Measurements from ENCODE around the gene PER2.
A peak's percentile ranks its signal among the peaks of the same experiment; 100 is the strongest.
"Not testable (repeated sequence)": the region's sequence is repeated elsewhere in the genome, so short reads cannot be mapped to it uniquely, and the experiment has no call there.

The PER2 gene

DNA sequence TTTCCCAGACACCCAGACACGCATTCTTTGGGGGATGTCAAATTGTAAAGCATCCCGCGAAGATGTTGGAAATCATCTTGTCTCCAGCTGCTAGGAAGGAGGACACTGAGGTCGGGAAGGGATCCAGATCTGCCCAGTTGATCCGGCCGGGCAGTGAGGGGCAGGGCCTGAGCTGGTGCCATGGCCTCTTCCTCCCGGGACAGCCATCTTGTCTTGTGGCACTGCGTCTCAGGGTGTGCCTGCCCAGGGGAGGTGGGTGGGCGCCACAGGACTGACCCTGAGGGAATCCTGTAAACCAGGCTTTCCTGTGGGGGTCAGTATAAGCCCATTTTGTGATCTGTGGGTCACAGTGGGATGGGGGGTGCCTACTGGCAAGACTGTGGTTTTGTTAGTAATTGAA, 42.0 kb upstream of the PER2 start:
- no peak for DNase-seq (ENCODE audit: low read depth)
- TF ChIP-seq, protein P1, sequence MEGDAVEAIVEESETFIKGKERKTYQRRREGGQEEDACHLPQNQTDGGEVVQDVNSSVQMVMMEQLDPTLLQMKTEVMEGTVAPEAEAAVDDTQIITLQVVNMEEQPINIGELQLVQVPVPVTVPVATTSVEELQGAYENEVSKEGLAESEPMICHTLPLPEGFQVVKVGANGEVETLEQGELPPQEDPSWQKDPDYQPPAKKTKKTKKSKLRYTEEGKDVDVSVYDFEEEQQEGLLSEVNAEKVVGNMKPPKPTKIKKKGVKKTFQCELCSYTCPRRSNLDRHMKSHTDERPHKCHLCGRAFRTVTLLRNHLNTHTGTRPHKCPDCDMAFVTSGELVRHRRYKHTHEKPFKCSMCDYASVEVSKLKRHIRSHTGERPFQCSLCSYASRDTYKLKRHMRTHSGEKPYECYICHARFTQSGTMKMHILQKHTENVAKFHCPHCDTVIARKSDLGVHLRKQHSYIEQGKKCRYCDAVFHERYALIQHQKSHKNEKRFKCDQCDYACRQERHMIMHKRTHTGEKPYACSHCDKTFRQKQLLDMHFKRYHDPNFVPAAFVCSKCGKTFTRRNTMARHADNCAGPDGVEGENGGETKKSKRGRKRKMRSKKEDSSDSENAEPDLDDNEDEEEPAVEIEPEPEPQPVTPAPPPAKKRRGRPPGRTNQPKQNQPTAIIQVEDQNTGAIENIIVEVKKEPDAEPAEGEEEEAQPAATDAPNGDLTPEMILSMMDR (IDR thresholded peaks at IDR 0.05; ENCODE audit: low read depth, low read length, missing control alignments), result no peak
- in situ Hi-C loops (cut with HindIII; ENCODE audit: low sequenced_read_pairs), result no loop called here
- H3K4me3 ChIP-seq (ENCODE audit: low read depth, low read length), result no peak overlapping the region

DNA sequence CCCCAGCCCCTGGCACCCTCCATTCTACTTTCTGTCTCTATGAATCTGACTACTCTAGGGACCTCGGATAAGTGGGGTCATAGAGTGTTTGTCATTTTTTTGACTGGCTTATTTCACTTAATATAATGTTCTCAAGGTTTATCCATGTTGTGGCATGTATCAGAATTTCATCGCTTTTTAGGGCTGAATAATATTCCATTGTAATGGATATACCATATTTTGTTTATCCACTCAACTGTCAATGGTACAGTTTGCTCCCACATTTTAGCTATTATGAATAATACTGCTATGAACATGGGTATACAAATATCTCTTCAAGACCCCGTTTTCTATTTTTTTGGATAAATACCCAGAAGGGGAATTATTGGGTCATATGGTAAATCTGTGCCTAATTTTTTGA, 39.3 kb upstream of the PER2 start:
- DNase-seq (ENCODE audit: low read depth), result no peak
- H3K4me3 ChIP-seq (ENCODE audit: low read depth, low read length), result no peak overlapping the region
- TF ChIP-seq, protein P1 (IDR thresholded peaks at IDR 0.05; ENCODE audit: low read depth, low read length, missing control alignments), result no peak
- in situ Hi-C loops (cut with HindIII; ENCODE audit: low sequenced_read_pairs), result no loop called here

DNA sequence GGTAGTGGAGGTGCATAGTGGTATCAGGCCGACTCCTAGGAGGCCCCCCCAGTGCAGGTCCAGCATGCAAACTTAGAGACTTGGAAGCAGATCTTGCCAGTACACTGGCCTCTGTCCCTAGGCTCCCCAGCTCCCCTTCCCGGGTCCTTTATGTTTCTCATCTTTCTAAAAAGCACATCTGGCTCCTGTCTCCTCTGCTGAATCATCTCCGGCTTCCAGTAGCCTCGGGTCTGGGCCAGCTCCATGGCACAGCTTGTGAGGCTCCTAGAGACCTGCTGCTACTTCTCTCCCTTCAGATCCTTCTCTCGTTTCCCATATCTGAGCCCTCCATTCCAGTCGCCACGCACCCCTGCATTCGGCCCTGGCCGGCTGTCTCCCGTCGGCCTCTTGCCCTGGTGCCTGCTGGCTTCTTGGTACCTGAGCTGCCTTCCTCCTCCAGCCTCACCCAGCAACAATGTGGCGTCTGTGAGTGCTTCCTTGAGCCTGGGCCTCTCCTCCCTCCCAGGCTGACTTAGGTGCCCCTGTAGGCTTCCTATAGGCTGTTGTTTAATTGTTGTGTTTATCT, 38.5 kb upstream of the PER2 start:
- in situ Hi-C loops (cut with HindIII; ENCODE audit: low sequenced_read_pairs), result no loop called here
- no peak overlapping the region for H3K4me3 ChIP-seq (ENCODE audit: low read depth, low read length)
- TF ChIP-seq, protein P1 (IDR thresholded peaks at IDR 0.05; ENCODE audit: low read depth, low read length, missing control alignments), result no peak
- DNase-seq (ENCODE audit: low read depth), result no peak

DNA sequence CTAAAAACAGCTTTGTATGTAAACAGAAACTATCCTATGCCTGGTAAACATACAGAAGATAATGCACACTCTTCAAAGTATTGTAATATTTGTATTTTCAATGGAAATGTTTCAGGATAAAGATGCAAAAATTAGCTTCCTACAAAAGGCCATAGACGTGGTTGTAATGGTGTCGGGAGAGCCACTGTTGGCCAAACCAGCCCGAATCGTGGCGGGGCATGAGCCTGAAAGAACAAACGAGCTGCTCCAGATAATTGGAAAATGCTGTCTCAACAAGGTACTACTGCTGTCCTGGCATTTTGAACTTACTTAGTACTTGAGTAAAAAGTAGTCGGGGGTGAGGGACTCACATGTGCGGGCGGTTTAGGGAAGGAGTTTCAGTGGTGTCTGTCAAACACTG, 37.3 kb upstream of the PER2 start:
- H3K4me3 ChIP-seq (ENCODE audit: low read depth, low read length), result no peak overlapping the region
- TF ChIP-seq, protein P1 (IDR thresholded peaks at IDR 0.05; ENCODE audit: low read depth, low read length, missing control alignments), result no peak
- in situ Hi-C loops (cut with HindIII; ENCODE audit: low sequenced_read_pairs), result no loop called here
- DNase-seq (ENCODE audit: low read depth), result no peak

DNA sequence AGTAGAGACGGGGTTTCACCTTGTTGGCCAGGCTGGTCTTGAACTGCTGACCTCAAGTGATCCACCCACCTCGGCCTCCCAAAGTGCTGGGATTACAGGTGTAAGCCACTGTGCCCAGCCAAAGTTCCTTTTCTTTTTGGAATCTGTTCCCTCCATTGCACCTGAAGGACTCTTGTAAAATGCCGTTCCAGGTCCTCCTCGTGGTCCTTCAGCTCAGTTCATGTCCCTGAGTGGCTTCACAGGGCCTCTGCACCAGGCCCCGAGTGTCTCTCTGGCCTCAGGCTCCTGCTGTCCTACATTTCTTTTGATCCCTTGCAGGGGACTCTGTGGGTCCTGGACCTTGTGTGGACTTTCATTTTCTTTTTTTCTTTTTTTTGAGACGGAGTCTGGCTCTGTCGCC, 35.8 kb upstream of the PER2 start:
- in situ Hi-C loops (cut with HindIII; ENCODE audit: low sequenced_read_pairs); DNase-seq (ENCODE audit: low read depth); H3K4me3 ChIP-seq (ENCODE audit: low read depth, low read length): not testable (repeated sequence)

DNA sequence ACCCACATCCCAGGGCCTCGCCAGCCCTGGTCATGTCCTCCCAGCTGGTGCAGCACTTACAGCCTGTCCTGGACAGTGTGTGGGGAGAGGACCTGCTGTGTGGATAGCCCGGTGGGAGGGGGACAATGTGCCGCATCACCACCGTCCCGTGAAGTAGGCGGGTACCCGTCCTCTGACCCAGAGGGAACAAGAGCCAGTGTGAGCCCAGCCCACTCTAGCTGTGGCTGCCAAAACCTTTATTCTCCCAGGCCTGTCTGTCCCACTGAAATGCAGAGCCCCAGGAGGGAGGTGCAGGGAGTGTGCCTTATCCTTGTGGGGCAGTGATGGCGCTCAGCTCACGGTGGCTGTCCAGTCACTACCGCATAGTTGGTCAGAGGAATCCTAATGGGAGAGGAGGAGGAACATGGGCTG, 33.6 kb upstream of the PER2 start:
- no peak overlapping the region for H3K4me3 ChIP-seq (ENCODE audit: low read depth, low read length)
- in situ Hi-C loops (cut with HindIII; ENCODE audit: low sequenced_read_pairs), result no loop called here
- TF ChIP-seq, protein P1 (IDR thresholded peaks at IDR 0.05; ENCODE audit: low read depth, low read length, missing control alignments), result no peak
- DNase-seq (ENCODE audit: low read depth), result no peak

DNA sequence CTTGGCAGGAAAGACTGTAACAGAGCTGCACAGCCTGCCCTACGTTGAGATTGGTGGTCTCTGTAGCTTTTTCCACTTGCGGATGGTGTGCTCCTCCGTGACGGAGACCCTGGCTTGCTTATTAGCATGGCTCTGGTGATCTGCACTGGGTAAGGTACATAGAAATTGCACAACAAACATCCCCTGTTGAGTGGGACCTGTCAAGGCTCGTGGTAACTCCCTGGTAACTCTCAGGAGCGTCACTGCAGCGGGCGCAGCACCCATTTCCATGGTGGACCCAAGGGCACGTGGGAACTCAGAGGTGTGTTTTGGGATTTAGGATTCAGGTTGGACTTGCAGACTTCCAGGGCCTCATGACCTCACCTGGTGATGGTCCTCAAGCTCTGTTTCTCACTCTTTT, 33.1 kb upstream of the PER2 start:
- DNase-seq (ENCODE audit: low read depth), result no peak
- TF ChIP-seq, protein P1 (IDR thresholded peaks at IDR 0.05; ENCODE audit: low read depth, low read length, missing control alignments), result no peak
- peak overlapping the region; percentile 56 for H3K4me3 ChIP-seq (ENCODE audit: low read depth, low read length)
- in situ Hi-C loops (cut with HindIII; ENCODE audit: low sequenced_read_pairs), result no loop called here

Data from astrocyte of the cerebellum (primary cell).